WTC11 (cell line): ENCODE results near the gene C10orf105.

Experiments used
- GTF2I ChIP-seq: fragments of 250-450 bp; sonication (Bioruptor Pico); conservative IDR thresholded peaks from 2 replicates; pipeline ENCODE4 v1.4.0; 2021; ENCODE audit warnings: mild to moderate bottlenecking
- NFE2L1 ChIP-seq: sonication (generic); formaldehyde crosslinking; IDR thresholded peaks from 2 replicates; pipeline ENCODE4 v1.8.1; 2023; ENCODE audit warnings: missing genetic modification reagents
- TCF7 ChIP-seq: sonication (generic); formaldehyde crosslinking; IDR thresholded peaks from 2 replicates; pipeline ENCODE4 v1.8.0; 2022; ENCODE audit warnings: mild to moderate bottlenecking, low read depth, missing genetic modification reagents, moderate library complexity
- TP53 ChIP-seq: sonication (generic); formaldehyde crosslinking; IDR thresholded peaks from 2 replicates; pipeline ENCODE4 v1.8.1; 2023; ENCODE audit warnings: mild to moderate bottlenecking, missing genetic modification reagents
- ZNF138 ChIP-seq: sonication (generic); formaldehyde crosslinking; conservative IDR thresholded peaks from 2 replicates; pipeline ENCODE4 v1.8.1; 2022; ENCODE audit warnings: mild to moderate bottlenecking, moderate library complexity, missing genetic modification reagents
- TF ChIP-seq, protein P1 (sequence below): sonication (generic); formaldehyde crosslinking; IDR thresholded peaks from 2 replicates; pipeline ENCODE4 v1.8.1; 2022; ENCODE audit warnings: mild to moderate bottlenecking, moderate library complexity, missing genetic modification reagents
- TF ChIP-seq, protein P2 (sequence below): fragments of 200-600 bp; IDR thresholded peaks from 2 replicates; pipeline ENCODE4 v1.8.0; 2022; ENCODE audit warnings: antibody characterized with exemption
- TF ChIP-seq, protein P3 (sequence below): sonication (generic); formaldehyde crosslinking; IDR thresholded peaks from 2 replicates; pipeline ENCODE4 v1.8.0; 2023; ENCODE audit warnings: missing genetic modification reagents
- TF ChIP-seq, protein P4 (sequence below): fragments of 250-450 bp; sonication (Bioruptor Pico); conservative IDR thresholded peaks from 2 replicates; pipeline ENCODE4 v1.9.0; 2021; ENCODE audit warnings: mild to moderate bottlenecking

DNA sequence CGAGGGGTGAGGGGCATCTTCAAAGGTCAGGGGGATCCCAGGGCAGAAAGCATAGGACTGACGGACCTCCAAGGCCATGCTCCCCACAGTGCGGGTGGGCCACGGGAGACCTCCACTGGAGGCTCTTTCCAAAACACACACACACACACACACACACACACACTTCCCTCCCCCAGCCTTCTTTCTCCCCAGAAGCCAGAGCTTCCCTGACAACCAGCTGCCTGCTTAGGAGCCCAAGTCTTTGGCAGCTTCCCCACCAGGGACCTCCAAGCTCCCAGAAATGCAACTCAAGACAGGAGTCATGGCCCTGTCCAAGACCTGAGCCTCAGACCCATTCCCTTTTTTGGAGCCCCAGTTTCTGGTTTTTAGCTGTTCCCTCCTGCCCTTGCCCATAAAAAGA lies 710 bp upstream of the C10orf105 start:
- TF ChIP-seq, protein P1, sequence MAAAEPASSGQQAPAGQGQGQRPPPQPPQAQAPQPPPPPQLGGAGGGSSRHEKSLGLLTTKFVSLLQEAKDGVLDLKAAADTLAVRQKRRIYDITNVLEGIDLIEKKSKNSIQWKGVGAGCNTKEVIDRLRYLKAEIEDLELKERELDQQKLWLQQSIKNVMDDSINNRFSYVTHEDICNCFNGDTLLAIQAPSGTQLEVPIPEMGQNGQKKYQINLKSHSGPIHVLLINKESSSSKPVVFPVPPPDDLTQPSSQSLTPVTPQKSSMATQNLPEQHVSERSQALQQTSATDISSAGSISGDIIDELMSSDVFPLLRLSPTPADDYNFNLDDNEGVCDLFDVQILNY (CRISPR knock-in tag) = no peak
- TF ChIP-seq GTF2I (CRISPR knock-in tag) = no peak
- TF ChIP-seq NFE2L1 (CRISPR knock-in tag) = no peak
- TF ChIP-seq, protein P2, sequence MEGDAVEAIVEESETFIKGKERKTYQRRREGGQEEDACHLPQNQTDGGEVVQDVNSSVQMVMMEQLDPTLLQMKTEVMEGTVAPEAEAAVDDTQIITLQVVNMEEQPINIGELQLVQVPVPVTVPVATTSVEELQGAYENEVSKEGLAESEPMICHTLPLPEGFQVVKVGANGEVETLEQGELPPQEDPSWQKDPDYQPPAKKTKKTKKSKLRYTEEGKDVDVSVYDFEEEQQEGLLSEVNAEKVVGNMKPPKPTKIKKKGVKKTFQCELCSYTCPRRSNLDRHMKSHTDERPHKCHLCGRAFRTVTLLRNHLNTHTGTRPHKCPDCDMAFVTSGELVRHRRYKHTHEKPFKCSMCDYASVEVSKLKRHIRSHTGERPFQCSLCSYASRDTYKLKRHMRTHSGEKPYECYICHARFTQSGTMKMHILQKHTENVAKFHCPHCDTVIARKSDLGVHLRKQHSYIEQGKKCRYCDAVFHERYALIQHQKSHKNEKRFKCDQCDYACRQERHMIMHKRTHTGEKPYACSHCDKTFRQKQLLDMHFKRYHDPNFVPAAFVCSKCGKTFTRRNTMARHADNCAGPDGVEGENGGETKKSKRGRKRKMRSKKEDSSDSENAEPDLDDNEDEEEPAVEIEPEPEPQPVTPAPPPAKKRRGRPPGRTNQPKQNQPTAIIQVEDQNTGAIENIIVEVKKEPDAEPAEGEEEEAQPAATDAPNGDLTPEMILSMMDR = no peak
- TF ChIP-seq, protein P3, sequence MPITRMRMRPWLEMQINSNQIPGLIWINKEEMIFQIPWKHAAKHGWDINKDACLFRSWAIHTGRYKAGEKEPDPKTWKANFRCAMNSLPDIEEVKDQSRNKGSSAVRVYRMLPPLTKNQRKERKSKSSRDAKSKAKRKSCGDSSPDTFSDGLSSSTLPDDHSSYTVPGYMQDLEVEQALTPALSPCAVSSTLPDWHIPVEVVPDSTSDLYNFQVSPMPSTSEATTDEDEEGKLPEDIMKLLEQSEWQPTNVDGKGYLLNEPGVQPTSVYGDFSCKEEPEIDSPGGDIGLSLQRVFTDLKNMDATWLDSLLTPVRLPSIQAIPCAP (CRISPR knock-in tag) = no peak
- TF ChIP-seq ZNF138 (CRISPR knock-in tag) = no peak
- no peak for TF ChIP-seq TP53 (CRISPR knock-in tag)
- TF ChIP-seq, protein P4, sequence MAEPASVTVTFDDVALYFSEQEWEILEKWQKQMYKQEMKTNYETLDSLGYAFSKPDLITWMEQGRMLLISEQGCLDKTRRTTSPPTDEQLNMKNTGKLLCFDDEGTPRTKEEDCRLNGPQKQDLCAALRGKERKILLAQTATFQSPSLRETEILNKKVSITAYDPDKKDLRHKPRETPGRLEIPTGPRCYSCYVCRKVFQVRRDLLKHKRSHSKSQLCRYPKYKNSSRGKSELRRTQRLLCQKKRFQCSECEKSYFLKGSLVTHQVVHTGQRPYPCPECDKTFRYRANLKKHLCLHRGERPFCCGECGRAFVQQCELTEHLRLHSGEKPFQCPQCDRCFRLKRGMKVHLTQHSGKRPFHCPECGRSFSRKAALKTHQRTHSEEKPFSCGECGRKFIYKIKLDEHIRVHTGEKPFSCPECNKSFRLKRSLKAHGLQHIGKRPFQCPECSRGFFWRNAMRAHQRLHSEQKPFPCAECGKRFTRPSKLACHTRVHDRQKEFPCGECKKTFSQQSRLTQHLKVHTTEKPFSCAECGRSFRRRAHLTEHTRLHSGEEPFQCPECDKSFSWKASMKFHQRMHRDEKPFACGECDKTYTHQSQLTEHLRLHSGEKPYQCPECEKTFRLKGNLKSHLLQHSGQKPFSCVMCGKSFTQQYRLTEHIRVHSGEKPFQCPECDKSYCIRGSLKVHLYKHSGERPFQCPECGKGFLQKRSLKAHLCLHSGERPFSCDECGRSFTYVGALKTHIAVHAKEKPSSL (CRISPR knock-in tag) = no peak
- TF ChIP-seq TCF7 (CRISPR knock-in tag) = no peak
